Skin epidermis (tissue), 12 donors: Measurements from ENCODE around the gene CPHXL2.

Experiments
- H3K27ac ChIP-seq, 21 experiments: fragments of 200-600 bp; sonication (generic) in 11 of 21; one replicate each; pipeline ENCODE4 v1.5.0; 2020; ENCODE audit warnings: mild to moderate bottlenecking in 3 of 21, inconsistent platforms in 2 of 21, moderate library complexity in 2 of 21
- H3K4me3 ChIP-seq, 7 experiments: fragments of 200-600 bp; sonication (generic) in 2 of 7; one replicate each; pipeline ENCODE4 v1.5.0; 2020; ENCODE audit warnings: inconsistent platforms in 2 of 7, mild to moderate bottlenecking in 2 of 7, moderate library complexity in 1 of 7

CPHXL2 gene

DNA sequence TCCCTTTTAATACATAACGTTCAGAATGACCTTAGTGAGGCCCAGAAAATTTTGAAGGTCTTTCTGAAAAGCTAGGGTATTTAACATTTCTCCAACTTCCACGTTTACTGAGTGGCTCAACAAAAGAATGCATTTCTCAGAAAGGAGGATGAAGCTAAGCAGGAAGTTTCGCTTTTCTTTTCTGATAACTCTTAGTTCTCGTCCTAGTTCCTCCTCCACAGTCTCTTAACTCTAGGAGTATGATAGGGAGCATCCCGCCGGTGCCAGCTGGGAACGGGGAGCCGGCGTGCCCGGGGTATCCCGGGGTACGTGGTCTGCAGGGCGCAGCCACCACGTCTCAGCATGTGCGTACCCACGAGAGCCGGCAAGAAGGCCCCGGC is 29.7 kb downstream of the CPHXL2 start:
- Histone ChIP-seq H3K27ac (peak overlapping the region; percentile 64 to 98 (median 95)), H3K4me3 (peak overlapping the region; percentile 89 to 100 (median 95))

DNA sequence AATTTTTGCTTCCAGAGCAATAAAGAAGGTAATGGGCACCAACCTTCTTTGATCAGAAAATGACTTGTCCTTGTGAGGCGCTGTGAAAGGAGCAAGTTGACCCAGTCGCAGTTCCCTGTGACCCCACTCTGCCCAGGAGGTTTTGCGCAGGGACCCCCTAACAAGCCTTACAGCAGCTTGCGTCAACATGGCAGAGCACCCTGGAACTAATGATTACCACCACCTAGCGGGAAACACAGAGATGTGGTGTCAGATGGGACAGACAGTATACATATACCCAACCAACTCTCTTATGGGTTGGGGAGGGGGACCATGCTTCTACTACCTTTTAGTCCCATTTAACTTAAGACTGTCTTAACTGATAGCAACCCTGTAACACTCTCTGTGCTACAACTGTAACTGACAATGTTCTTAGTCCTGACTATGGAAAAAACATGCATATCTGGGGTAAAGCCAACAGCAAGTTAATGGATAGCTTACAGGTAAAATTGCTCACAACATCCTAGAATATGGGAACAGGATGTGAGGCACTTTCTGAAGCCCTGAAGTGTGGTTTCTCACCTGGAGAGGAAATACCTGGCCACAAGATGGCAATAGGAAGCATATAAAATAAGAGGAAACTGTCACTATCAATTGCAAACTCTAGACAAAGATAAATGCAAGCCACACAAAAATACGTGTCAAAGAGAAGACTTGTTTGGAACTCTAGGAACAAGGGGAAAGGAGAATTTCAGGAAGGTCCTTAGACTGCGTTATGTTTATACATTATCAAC is 32.4 kb downstream of the CPHXL2 start:
- Histone ChIP-seq H3K27ac (no peak overlapping the region), H3K4me3 (no peak overlapping the region)

DNA sequence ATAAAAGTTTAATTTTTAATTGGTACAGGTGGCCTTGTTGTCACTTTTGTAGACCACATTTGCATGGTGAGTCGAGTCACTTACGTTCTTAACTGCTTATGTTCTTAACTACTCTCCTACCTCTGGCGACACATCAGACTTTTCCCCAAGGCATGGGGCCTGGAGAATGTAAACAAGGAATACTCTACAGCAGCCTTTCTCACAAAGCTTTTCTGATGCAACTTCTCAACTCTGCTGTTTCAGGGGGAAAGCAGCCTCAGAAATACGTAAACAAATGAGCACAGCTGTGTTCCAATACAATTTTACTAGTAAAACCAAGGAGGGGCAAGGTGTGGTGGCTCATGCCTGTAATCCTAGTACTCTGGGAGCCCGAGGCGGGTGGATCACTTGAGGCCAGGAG is 36.2 kb downstream of the CPHXL2 start:
- no peak overlapping the region for H3K27ac ChIP-seq
- H3K4me3 ChIP-seq: no peak overlapping the region

DNA sequence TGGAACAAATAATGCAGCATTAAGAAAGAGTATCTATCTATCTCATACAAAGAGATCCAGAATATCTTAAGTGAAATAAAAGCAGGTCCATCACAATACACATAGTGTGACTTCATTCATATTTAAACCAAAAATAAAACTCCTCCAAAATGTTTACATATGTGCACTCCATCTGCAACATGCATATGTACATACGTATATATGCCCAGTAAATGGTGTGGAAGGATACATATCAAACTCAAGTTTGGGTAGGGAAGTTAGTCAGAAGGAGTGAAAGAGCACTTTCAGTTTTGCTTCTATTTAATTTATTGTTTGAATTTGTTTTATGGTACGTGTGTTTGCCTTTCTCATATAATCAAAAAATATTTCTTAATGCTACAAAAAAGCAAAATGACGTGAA is 41.8 kb downstream of the CPHXL2 start:
- H3K27ac ChIP-seq: no peak overlapping the region
- H3K4me3 ChIP-seq: no peak overlapping the region

DNA sequence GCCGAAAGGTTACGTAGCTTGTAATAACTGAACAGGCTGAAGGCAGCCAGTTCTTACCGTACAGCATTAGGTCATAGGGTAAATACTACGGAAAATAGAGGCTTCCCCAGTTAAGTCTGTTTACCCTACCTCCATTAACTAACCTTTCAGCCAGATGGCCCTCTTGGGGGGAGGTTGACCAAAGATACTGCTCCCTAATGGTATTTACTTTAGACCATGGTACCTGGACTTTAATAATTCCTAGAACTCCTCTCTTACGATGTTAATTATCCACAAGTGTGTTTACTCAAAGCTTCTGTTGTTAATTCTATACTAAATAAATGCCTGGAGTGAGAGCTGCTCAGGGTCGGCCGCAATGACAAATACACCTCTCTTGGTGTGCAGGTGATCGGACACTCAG is 44.0 kb downstream of the CPHXL2 start:
- no peak overlapping the region for H3K27ac ChIP-seq
- H3K4me3 ChIP-seq: no peak overlapping the region

DNA sequence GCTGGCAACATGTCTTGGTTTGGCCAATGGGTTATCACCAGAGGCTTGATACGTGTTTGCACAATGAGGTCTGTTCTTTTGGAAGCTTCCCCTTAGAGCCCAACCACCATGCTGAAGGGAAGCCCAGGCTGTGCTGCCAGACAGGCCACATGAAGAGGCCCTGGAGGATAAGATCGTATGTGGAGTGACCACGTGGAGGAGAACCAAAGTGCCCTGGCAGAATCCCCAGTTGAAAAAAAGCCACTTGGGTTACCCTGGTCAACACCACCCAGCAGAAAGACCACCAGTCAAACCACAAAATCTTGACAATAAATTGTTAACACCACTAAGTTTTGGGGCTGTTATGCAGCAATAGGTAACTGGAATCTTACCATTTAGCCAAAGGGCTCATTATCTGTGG is 46.8 kb downstream of the CPHXL2 start:
- no peak overlapping the region for H3K27ac ChIP-seq
- no peak overlapping the region for H3K4me3 ChIP-seq

DNA sequence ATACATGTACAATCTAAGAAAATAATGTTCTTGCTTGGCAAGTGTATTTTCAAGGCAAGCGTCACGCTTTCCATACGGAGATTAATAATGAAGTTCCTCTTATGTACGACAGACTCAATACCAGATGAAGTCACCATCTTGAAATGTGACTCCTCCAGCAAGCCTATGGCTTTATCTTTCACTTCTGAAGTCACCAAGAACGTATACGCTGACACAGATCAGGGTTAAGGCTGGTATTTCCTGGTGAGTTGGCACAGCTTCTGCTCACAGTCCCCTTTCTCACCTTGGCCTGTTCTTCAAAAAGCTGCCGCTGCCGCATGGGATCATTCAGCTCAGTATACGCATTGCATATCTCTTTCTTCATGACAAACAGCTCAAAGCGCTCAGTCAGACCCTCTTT is 47.7 kb downstream of the CPHXL2 start:
- no peak overlapping the region for H3K27ac ChIP-seq
- no peak overlapping the region for H3K4me3 ChIP-seq

DNA sequence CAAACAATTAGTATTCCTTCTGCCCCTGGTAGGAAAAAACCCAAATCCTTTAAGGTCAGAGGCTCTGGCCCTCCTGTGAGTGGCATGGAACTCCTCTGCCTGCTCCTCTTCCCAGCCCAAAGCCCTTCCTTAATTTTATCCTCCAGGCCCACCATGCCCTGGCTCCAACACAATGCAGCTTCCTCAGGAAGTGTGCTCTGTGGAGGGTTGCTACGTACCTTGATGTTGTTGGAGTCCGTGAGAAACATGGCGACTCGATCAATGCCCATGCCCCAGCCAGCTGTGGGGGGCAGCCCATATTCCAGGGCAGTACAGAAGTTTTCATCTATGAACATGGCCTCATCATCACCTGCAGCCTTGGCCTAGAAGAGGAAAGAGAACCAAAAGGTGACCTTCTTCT is 48.5 kb downstream of the CPHXL2 start:
- Histone ChIP-seq H3K4me3 (no peak overlapping the region), H3K27ac (peak overlapping the region in 6 of 21 experiments; percentile 18 to 67 (median 46))

DNA sequence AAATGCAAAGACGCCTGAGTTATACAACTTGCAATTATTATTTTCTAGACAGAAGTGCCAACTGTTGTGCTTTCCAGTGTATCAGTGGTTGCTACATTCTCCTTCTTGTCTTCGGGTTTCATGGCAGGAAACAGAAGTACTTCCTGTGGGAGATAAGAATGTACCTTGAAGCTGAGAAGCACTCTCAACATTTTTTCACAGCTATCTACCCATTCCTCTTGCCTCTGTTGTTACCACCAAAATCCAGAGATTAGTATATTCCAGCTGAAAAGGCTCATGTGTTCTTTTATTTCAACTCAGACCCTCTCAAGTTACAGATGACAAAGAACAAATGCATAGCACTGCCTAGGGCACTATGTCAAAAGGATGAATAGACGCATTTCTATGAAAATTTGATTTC is 49.0 kb downstream of the CPHXL2 start:
- H3K4me3 ChIP-seq: no peak overlapping the region
- H3K27ac ChIP-seq: peak overlapping the region in 6 of 21 experiments; percentile 18 to 67 (median 46)

DNA sequence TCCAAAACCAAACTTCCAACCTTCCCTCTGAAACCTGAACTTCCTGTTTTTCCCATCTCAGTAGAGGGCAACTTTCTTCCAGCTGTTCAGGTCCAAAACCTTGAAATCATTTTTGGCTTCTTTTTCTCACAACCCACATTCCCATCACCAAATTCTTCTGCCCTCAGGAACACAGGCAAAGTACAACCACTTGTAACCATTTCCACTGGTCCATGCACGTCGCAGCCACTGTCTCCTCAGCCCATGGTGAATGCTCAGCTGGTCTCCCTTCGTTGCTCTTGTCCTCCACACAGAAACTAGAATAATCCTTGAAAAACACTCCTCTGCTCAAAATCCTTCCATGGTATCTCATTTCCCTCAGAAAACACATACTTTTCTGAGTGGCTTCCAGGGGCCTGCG is 50.0 kb downstream of the CPHXL2 start:
- Histone ChIP-seq H3K27ac (peak overlapping the region in 3 of 21 experiments; percentile 30 to 59 (median 40)), H3K4me3 (no peak overlapping the region)

DNA sequence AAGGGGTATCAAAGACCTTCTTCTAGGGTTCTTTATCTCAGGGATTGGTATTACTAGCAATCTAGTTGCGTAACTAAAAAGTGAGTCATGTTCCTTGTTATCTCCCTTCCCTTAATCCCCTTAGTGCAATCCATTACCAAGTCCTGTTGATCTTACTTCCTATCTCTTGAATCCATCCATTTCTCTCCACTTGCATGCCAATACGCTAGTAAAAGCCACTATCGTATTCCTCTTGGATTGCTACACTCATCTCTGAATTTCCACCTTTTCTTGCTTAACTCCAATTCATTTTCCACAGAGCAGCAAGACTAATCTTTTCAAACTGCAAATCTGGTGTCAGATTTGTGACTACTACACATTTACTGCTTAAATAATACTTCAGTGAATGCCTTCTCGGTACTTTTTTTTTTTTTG is 51.9 kb downstream of the CPHXL2 start:
- no peak overlapping the region for H3K27ac ChIP-seq
- H3K4me3 ChIP-seq: no peak overlapping the region

DNA sequence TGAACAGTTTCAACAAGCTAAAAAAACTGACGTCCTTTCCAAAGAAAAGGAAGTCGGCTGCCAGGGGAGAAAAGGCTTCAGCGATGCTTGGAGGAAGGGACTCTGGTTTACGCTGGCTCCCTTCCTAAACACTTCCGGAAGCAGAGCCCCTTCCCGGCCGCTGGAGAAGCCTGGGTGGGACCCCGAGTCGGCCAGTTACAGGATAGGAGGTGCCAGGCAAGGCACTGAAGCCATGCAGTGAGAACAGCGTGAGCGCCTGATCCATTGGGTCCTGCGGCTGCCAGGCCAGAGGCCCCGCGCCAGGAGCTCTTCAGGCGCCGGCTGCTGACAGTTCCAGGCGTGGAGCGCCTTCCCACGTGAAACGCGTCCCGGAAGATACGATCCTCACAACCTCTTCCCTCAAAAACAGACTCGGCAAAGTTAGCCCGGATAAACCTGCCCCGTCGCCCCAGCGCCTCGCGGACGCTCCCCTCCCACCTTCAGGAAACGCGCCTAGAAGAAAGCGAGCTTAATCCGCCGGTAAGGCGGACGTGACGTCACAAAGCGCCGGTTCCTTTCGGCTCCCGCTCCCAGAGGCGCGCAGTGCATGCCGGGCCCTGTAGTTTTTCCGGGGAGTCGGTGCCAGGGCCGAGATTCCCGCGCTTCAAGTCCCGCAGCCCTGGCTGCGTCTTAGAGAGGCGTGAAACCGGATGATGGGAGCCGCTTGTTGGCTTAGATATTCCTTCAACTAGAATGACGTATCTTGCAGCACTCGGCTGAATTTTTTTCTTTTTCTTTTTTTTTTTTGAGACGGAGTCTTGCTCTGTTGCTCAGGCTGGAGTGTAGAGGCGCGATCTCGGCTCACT is 53.8 kb downstream of the CPHXL2 start, which contains the start of gene ADAT1:
Gene ADAT1 (minus strand): TSS at position 521 of the 845 bp plus-strand sequence. CDS start 2,482 bp downstream, outside the sequence.
- peak within 1 kb of the TSS; percentile 46 to 85 (median 72) for H3K4me3 ChIP-seq

DNA sequence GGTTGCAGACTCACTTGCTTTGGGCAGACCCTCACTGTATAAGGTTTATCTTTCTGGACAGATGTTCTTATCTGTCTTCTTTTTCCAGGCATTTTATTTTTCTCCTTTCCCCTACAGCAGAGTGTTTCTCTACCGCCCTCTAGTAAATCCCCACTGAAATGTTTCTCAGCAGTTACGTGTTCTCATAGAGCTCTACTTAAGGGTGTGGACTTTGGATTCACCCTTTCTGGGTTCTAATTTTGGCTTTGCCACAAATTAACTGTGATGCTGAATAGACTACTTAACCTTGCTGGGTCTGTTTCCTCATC is 55.7 kb downstream of the CPHXL2 start:
- no peak overlapping the region for H3K4me3 ChIP-seq

More for the DNA sequence above, 53.8 kb downstream of the CPHXL2 start, which contains the start of gene ADAT1:
- H3K27ac ChIP-seq: peak within 1 kb of the TSS; percentile 72 to 98 (median 92)

DNA sequence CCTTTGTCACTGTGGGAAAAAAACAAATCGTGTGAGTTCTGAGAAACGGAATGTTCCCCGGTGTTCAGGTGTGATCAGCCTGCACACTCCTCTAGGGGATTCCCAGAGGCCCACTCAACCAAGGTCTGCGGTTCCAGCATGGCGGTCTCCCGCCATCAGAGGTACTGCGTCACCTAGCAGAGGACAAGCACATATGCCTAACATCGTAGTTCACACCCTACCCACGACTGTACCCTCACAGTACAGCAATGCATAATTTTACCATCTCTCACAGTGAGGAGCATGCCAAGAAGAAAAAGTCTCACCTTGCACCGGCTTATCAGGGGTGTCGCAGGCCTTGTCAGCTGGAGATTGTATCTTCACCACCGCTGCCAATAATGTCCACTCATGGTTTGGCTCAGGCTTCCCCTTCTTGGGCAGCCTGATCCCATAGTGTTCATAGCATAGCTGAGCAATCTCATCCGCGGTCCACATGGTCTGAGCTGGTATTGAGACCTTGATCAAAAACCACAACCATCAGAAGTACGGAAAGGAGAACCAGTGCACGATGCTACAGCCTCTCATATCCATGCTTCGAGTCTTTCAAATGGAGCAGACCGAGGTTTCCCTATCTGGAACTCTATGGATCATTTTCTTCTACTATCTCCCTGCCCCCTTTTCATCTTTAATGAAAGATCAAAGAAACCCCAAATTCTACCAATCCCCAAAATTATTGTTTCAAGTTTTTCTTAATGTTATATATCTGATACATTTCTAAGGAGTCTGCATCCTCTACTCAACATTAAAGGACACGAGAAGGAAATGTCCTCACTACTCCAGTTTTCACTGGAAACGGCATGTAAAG is 56.3 kb downstream of the CPHXL2 start:
- Histone ChIP-seq H3K27ac (peak overlapping the region in 6 of 21 experiments; percentile 3 to 65 (median 38)), H3K4me3 (no peak overlapping the region)

More for the DNA sequence above, 55.7 kb downstream of the CPHXL2 start:
- H3K27ac ChIP-seq: peak overlapping the region in 3 of 21 experiments; percentile 3 to 65 (median 52)

DNA sequence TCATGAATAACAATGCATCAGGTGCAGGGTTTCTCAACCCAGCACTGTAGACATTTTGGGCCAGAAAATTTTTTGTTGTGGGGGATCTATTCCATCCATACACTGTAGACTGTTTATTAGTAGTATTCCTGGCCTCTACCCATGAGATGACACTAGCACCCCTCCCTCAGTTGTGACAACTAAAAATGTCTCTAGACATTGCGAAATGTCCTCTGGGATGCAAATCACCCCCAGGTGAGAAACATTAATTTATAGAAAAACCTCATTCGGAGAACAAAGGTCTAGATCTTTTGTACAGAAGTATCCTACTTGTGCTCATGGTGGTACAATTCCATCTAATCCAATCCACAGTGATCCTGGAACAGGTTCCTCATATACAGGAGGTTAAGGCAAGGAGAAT is 58.0 kb downstream of the CPHXL2 start:
- Histone ChIP-seq H3K4me3 (no peak overlapping the region), H3K27ac (no peak overlapping the region)

DNA sequence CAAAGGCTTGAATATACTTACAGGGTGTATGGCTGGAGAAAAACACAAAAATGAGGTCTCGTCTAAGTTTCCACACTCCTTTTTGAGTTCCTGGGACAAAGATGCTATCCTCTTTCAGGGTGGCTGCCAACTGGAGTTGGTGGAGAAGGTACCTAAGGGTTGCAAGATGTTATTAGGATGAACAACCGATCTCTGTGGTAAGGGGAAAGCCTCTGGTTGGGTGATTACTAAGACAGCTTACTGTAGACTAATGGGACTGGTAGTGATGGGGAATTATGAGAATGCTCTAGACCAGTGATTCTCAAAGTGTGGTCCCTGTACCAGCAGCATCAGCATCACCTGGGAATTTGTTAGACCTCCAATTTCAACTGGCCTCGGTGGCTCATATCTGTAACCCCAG is 59.7 kb downstream of the CPHXL2 start:
- H3K4me3 ChIP-seq: no peak overlapping the region
- H3K27ac ChIP-seq: peak overlapping the region in 7 of 21 experiments; percentile 9 to 76 (median 41)

DNA sequence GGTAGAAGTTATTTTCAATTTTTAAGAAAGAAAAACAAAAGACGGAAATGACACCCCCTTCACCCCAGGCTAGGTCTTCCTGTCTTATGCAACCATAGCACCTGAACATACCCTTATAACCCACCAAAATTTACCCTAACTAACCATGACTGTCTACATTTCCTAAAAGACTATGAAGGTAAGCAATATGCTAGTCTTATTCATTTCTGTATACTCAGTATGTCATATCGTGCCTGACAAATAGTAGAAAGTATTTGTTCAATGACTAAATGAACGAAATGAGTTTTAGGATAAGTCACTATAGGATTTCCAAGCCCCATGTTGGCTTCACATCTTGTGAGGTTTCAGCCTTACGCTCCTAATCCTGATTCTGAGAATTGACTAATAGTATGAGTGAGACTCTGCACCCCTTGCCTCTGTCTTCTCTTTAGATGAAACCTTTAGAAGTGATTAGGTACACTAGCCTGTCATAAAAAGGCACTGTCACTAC is 60.2 kb downstream of the CPHXL2 start:
- peak overlapping the region in 6 of 21 experiments; percentile 18 to 76 (median 54) for H3K27ac ChIP-seq
- H3K4me3 ChIP-seq: no peak overlapping the region

DNA sequence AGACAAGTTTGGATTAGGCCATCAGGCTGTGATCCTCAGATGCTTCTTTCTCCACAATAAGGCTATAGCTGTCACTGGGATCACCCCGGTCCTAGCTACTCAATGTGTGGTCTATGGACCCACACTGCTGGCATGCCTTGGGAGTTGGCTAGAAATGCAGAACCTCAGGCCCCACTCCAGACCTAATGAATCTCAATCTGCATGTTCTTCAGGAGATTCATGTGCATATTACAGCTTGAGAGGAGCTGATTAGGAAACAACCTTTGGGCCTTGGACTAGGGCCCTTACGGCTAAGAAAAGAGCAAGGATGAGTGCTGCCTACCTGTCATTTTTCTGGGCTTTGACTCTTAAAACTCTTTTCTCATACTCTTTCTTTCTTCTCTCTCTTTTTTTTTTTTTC is 61.2 kb downstream of the CPHXL2 start:
- H3K4me3 ChIP-seq: no peak overlapping the region
- H3K27ac ChIP-seq: peak overlapping the region in 6 of 21 experiments; percentile 27 to 76 (median 64)

DNA sequence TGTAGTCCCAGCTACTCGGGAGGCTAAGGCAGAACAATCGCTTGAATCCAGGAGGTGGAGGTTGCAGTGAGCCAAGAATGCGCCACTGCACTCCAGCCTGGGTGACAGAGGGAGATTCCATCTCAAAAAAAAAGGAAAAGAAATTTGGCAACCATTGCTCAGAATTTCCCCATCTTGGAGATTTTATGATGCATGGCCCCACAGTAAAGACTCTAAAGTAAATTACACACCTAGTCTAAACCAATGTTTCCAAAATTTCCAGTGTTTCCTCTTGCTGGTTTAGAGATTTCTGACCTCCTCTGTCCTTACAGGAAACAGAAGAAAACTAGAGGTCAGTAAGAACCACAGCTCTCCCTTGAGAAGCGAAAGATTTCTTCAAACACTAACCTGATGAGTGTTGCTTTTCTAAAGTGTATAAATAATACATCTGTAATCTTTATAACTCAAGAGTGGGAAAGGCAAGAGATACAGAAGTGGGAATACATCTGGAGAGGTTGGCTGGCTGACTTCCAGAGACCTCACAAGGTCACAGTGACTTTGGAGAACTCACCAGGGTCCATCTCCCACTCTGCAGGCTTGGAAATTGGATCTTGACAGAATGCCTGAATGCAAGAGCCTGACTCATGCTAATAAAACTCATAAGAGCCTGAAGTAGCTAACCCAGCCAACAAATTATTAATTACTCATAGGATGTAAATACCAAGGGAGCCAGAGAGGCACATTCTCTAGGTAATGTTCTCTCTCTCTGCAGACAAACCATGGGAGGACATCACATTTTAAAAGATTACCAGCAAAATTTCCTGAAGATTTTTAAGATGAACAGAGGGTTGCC is 62.5 kb downstream of the CPHXL2 start:
- Histone ChIP-seq H3K27ac (no peak overlapping the region), H3K4me3 (no peak overlapping the region)
